A549 (cell line): ENCODE measurements around the gene CTDP1.

ENCODE experiments used
- CEBPB ChIP-seq, 2 experiments: fragments of >200 bp in 1 of 2; sonication (Bioruptor Twin) in 1 of 2; formaldehyde crosslinking in 1 of 2; IDR thresholded peaks; 2 replicates each; pipeline ENCODE4 v1.6.1; 2012 to 2016
- CHD2 ChIP-seq: fragments of 150-350 bp; IDR thresholded peaks from 2 replicates; pipeline ENCODE4 v1.6.1; 2014; ENCODE audit warnings: low read length; ENCODE audit not compliant: partially characterized antibody
- CHD4 ChIP-seq: fragments of 200-600 bp; sonication (generic); IDR thresholded peaks from 2 replicates; pipeline ENCODE4 v1.6.1; 2016; ENCODE audit warnings: antibody characterized with exemption, mild to moderate bottlenecking, borderline replicate concordance
- JUNB ChIP-seq: fragments of >200 bp; sonication (Bioruptor Twin); formaldehyde crosslinking; IDR thresholded peaks from 2 replicates; pipeline ENCODE4 v1.6.1; 2016
- MAFK ChIP-seq: fragments of 450-650 bp; IDR thresholded peaks from 2 replicates; pipeline ENCODE4 v1.6.1; 2014; ENCODE audit not compliant: partially characterized antibody
- NFE2L2 ChIP-seq: fragments of 150-350 bp; conservative IDR thresholded peaks from 2 replicates; pipeline ENCODE4 v1.6.1; 2014; ENCODE audit warnings: low read length
- NR3C1 ChIP-seq: fragments of >200 bp; sonication (Bioruptor Twin); formaldehyde crosslinking; IDR thresholded peaks from 3 replicates; pipeline ENCODE4 v1.6.1; 2017
- PBX3 ChIP-seq: IDR thresholded peaks from 2 replicates; pipeline ENCODE4 v1.6.1; 2012
- POLR2A ChIP-seq: IDR thresholded peaks from 2 replicates; pipeline ENCODE4 v1.6.1; 2012; ENCODE audit warnings: mild to moderate bottlenecking, low read length
- RARB ChIP-seq: fragments of 250-450 bp; sonication (Bioruptor Pico); IDR thresholded peaks from 2 replicates; pipeline ENCODE4 v1.8.0; 2021; ENCODE audit warnings: mild to moderate bottlenecking, moderate library complexity
- SMC3 ChIP-seq: fragments of >200 bp; sonication (Bioruptor Twin); formaldehyde crosslinking; IDR thresholded peaks from 3 replicates; pipeline ENCODE4 v1.6.1; 2018; ENCODE audit warnings: inconsistent platforms
- TF ChIP-seq, protein P1 (sequence below): fragments of >200 bp; sonication (Bioruptor Twin); formaldehyde crosslinking; IDR thresholded peaks from 3 replicates; pipeline ENCODE4 v1.5.1; 2016
- TF ChIP-seq, protein P2 (sequence below): fragments of 250-450 bp; sonication (Bioruptor Pico); IDR thresholded peaks from 2 replicates; pipeline ENCODE4 v1.5.0; 2021; ENCODE audit warnings: mild to moderate bottlenecking, moderate library complexity, borderline replicate concordance

GRCh38 chr18:79780547-79780946 is 100.9 kb downstream of the CTDP1 start:
- TF ChIP-seq CHD4 (no peak), RARB (CRISPR knock-in tag) (no peak), CEBPB (IDR thresholded peaks at IDR 0.05) (no peak), POLR2A (no peak), JUNB (no peak), NR3C1 (no peak), MAFK (no peak), CHD2 (no peak), NFE2L2 (no peak), SMC3 (no peak), PBX3 (no peak)
- TF ChIP-seq, protein P1, sequence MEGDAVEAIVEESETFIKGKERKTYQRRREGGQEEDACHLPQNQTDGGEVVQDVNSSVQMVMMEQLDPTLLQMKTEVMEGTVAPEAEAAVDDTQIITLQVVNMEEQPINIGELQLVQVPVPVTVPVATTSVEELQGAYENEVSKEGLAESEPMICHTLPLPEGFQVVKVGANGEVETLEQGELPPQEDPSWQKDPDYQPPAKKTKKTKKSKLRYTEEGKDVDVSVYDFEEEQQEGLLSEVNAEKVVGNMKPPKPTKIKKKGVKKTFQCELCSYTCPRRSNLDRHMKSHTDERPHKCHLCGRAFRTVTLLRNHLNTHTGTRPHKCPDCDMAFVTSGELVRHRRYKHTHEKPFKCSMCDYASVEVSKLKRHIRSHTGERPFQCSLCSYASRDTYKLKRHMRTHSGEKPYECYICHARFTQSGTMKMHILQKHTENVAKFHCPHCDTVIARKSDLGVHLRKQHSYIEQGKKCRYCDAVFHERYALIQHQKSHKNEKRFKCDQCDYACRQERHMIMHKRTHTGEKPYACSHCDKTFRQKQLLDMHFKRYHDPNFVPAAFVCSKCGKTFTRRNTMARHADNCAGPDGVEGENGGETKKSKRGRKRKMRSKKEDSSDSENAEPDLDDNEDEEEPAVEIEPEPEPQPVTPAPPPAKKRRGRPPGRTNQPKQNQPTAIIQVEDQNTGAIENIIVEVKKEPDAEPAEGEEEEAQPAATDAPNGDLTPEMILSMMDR: no peak
- TF ChIP-seq, protein P2, sequence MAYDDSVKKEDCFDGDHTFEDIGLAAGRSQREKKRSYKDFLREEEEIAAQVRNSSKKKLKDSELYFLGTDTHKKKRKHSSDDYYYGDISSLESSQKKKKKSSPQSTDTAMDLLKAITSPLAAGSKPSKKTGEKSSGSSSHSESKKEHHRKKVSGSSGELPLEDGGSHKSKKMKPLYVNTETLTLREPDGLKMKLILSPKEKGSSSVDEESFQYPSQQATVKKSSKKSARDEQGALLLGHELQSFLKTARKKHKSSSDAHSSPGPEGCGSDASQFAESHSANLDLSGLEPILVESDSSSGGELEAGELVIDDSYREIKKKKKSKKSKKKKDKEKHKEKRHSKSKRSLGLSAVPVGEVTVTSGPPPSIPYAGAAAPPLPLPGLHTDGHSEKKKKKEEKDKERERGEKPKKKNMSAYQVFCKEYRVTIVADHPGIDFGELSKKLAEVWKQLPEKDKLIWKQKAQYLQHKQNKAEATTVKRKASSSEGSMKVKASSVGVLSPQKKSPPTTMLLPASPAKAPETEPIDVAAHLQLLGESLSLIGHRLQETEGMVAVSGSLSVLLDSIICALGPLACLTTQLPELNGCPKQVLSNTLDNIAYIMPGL (CRISPR knock-in tag): no peak
